ENCODE results near the gene PCNX3. TPM values are rescaled to one million over a fixed set of nuclear protein-coding genes. Genes with fewer than 3 reads are reported as not detected.

Gene PCNX3
- total RNA-seq, 4 donors from 2014 or later, result 56.4 to 89.0 (median 62.4) TPM

GRCh38 chr11:65613091-65613928 lies 2.3 kb upstream of the PCNX3 start:
- TF ChIP-seq POLR2A (IDR thresholded peaks at IDR 0.05) (no peak), POLR2AphosphoS5 (IDR thresholded peaks at IDR 0.05) (no peak), EP300 (IDR thresholded peaks at IDR 0.05; ENCODE audit: low read depth) (no peak), CTCF (IDR thresholded peaks at IDR 0.05) (peak in 1 of 5 experiments; percentile 10)
- peak overlapping the region; percentile 68 to 89 (median 80) for H3K4me3 ChIP-seq
- H3K9me3 ChIP-seq, result no peaks in the 10 kb centered on the region
- DNase-seq, result no peak
- in situ Hi-C loops (cut with MboI; ENCODE audit: low pct_ligation_motif_present in 1 of 4, low pct_unique_long_range_greater_than_20kb in 1 of 4, low sequenced_read_pairs in 3 of 4), result no loop called here
- H3K27ac ChIP-seq, result peak overlapping the region; percentile 97 to 99 (median 98)
- peaks cover 27 to 58% (median 48%) of the 10 kb centered on the region in 4 donors for H3K4me1 ChIP-seq
- 16% methylated on average over 32 of the region's 43 CpGs; no CpG with 5 or more reads in 1 of the 2 donors for WGBS, 2 donors (ENCODE audit: low coverage in 1 of 2)
- H3K36me3 ChIP-seq, result peaks cover 0 to 8% (median 4%) of the 10 kb centered on the region in 4 donors
- intact Hi-C loops (cut with DNase I; ENCODE audit: low total_unique reads), result no loop called here
- no peaks in the 10 kb centered on the region for H3K27me3 ChIP-seq

- 0% methylated on average over 24 of the region's 50 CpGs; no CpG with 5 or more reads in 1 of the 2 donors for WGBS, 2 donors (ENCODE audit: low coverage in 1 of 2)
- peaks cover 21 to 49% (median 36%) of the 10 kb centered on the region in 4 donors for H3K4me1 ChIP-seq
- no peaks in the 10 kb centered on the region for H3K9me3 ChIP-seq
- peaks cover 0 to 20% (median 5%) of the 10 kb centered on the region in 4 donors for H3K36me3 ChIP-seq
- H3K27me3 ChIP-seq, result no peaks in the 10 kb centered on the region
- no peak for TF ChIP-seq CTCF (IDR thresholded peaks at IDR 0.05)
- no peak for TF ChIP-seq POLR2A (IDR thresholded peaks at IDR 0.05)
- TF ChIP-seq EP300 (IDR thresholded peaks at IDR 0.05; ENCODE audit: low read depth), result no peak
- TF ChIP-seq POLR2AphosphoS5 (IDR thresholded peaks at IDR 0.05), result no peak
- no peak for DNase-seq
- intact Hi-C loops (cut with DNase I; ENCODE audit: low total_unique reads), result no loop called here
- H3K27ac ChIP-seq, result peak overlapping the region; percentile 97 to 99 (median 98)
- H3K4me3 ChIP-seq, result peak overlapping the region; percentile 79 to 100 (median 98)
- in situ Hi-C loops (cut with MboI; ENCODE audit: low pct_ligation_motif_present in 1 of 4, low pct_unique_long_range_greater_than_20kb in 1 of 4, low sequenced_read_pairs in 3 of 4), result no loop called here
Observed at GRCh38 chr11:65615950-65616574, 486 bp downstream of the PCNX3 start.

- in situ Hi-C loops (cut with MboI; ENCODE audit: low pct_ligation_motif_present in 1 of 4, low pct_unique_long_range_greater_than_20kb in 1 of 4, low sequenced_read_pairs in 3 of 4) (no loop called here), intact Hi-C loops (cut with DNase I; ENCODE audit: low total_unique reads) (no loop called here)
- Histone ChIP-seq H3K36me3 (peaks cover 0 to 20% (median 5%) of the 10 kb centered on the region in 4 donors), H3K4me3 (peak overlapping the region; percentile 79 to 100 (median 98)), H3K27me3 (no peaks in the 10 kb centered on the region), H3K27ac (peak overlapping the region; percentile 97 to 99 (median 98)), H3K4me1 (peaks cover 20 to 44% (median 31%) of the 10 kb centered on the region in 4 donors), H3K9me3 (no peaks in the 10 kb centered on the region)
- no peak for TF ChIP-seq POLR2A (IDR thresholded peaks at IDR 0.05)
- no peak for TF ChIP-seq CTCF (IDR thresholded peaks at IDR 0.05)
- TF ChIP-seq EP300 (IDR thresholded peaks at IDR 0.05; ENCODE audit: low read depth), result no peak
- no peak for TF ChIP-seq POLR2AphosphoS5 (IDR thresholded peaks at IDR 0.05)
- WGBS, 2 donors (ENCODE audit: low coverage in 1 of 2), result 44 to 60% methylated on average over 2 to 10 of the region's 10 CpGs
- DNase-seq, result no peak
Observed at GRCh38 chr11:65616575-65617001, 1.0 kb downstream of the PCNX3 start.
